Measurements from ENCODE around the gene RIBC2.
"Not testable (repeated sequence)": the region's sequence is repeated elsewhere in the genome, so short reads cannot be mapped to it uniquely, and the experiment has no call there.

RIBC2 gene

GRCh38 chr22:45425101-45425500 is 11.6 kb downstream of the RIBC2 start:
- no peak for DNase-seq

DNA sequence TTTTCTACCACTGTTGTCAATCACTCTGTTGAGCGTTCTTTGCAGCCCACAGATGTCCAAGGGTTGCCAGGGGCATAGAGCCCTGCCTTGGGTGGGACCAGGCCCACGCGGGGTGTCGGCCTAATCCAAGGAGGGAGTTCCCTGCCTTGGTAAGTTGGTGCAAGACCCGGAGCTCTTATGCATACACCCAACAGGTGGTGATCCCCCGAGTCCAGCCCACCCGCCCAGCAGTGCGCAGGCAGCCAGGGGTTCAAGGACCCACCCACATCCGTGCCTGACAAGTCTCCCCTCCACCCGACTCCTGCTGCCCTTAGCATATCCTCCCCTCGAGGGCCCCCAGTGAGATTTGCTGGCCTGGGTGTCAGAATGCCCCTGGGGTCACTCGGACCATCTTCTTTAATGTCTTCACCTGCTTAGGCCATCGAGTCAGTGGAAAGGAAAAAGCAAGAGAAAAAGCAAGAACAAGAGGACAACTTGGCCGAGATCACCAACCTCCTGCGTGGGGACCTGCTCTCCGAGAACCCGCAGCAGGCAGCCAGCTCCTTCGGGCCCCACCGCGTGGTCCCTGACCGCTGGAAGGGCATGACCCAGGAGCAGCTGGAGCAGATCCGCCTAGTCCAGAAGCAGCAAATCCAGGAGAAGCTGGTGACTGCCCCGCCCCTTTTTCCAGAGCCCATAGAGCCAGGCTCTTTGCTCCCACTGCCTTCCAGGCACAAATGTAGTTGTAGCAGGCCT is 12.2 kb downstream of the RIBC2 start:
- DNase-seq: no peak

GRCh38 chr22:45426387-45426786 is 12.9 kb downstream of the RIBC2 start:
- no peak for DNase-seq

DNA sequence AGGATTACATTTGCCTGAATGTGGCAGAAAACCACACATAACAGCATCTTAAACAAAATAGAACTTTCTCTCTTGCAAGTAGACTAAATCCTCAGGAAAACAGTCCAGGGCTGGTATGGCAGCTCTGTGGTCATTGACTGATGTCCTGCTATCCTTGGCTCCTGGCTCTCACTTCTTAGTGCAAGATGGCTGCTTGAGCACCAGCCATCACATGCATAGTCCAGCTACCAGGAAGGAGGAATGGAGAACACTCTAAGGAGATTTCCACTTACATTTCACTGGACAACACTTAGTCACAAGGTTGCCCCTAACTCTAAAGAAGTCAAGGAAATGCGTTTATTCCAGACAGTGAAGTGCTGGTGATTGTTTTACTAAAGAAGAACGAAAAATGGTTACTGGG is 13.6 kb downstream of the RIBC2 start:
- DNase-seq: no peak

DNA sequence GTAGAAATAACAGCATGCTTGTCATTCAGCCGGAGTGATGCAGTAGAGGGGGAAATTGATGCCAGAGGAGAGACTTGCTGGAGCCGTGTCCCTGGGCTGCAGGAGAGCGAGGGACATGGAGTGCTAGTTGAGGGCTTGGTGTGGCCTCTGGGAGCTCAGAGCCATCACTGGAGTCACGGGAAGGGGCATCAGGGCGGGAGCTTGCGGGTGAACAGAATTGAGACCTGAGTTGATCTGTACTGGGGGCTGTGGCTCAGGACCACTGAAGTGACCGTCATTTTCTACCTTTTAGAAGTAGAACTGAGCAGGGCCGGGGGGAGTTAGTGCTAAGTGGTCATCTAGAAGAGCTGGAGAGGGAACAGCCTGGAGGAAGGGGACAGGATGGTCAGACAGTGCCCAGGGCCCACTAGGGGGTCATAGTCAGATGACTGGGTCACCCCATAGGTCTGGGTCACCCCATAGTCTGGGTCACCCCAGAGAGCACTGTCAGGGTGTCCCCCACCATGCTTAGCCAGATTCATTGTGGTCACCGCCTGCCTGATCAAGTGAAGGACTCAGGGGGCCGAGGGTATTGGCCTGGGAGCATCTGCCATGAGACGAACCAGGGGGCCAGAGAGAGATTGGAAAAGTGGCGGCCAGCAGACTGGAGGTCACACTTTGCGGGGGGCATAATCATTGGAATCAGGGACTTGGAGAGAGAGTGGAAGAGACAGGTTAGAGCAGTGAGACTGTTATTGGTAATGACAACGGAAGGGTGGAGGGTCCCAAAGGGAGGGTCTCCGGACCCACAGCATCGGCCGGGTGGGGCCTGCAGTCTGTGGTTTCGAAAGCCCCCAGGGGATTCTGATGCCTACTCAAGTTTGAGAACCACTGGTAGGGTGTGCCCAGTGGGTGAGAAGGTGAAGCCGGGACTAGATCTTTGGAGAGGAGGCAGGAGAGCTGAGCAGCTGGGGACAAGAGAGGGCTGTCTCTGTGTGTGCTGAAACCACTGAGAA is 15.2 kb downstream of the RIBC2 start:
- no peak for DNase-seq

GRCh38 chr22:45429424-45429823 is 15.9 kb downstream of the RIBC2 start:
- no peak for DNase-seq

DNA sequence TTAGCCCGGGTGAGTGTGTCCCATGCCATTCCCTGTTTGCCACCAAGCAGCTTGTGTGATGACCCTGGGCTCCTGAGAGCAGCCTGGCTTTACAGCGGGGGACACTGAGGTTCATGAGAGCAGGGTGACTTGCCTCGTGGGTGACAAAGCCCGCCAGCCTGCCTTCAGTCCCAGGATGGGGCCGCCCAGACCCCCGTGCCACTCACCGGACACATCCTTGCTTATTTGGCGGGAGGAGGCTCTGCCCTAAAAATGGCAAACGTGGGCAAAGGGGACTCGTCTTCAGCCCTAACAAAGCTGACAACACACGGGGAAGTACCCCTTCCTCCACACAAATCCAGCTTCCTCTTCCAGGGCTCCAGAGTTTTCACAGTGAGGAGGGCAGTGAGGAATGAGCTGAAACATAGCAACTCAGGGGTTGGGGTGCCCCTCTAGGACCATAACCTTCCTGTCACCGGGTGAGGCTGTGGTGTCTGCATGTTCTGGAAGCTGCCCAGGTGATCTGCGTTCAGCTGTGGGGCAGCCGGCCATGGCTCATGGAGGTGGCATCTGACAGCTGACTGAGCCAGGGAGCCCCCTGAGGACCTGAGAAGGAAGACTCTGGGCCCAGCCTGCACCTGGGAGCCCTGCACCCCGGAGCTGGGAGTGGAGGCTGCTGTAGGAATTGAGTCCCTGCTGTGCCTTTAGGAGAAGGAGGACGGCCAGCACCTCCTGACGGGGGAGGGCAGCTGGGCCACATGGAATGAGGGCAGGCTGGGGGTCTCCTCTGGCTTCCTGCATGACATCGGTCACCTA is 16.7 kb downstream of the RIBC2 start:
- DNase-seq: no peak

- DNase-seq: no peak
These were observed 17.4 kb downstream of the RIBC2 start for GRCh38 chr22:45430871-45431270.

DNA sequence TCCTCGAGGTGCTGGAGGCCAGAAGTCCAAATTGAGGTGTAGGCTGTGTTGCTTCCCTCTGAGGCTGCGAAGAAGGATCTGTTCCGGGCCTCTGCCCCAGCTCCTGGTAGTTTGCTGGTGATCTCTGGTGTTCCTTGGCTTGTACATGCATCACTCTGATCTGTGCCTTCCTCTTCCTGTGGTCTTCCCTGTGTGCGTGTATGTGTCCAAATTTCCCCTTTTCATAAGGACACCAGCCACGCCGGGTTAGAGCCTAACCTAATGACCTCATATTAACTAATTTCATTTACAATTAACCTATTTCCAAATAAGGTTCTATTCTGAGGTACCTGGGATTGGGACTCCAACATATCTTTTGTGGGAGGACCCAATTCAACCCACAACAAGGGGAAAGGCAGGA is 21.5 kb downstream of the RIBC2 start:
- DNase-seq: no peak

DNA sequence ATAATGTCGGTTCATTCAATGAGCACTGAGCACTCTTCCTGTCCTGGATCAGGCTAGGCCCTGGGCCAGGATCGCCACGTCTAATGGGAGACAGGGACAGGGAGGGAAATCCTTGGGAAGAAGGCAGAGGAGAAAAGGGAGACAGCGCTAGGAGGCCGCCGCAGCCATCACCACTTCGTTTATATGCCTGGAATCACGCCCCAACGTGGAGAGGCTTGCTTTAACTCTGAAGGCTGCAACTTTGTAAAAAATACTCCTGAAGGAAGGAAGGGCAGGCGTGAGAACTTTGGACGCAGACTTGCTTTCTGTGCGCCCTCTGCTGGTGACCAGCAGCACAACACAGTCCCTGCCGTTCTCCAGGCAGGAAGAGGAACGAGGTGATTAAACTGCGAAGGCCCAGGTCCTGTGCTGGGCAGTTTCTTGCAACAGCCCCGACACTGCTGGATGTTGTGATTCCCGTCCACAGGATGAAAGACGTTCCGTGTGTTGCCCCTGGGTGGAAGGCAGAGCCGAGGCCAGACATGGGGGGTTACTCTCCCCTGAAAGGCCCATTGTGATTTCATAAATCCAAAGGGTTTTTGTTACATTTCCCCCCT is 22.1 kb downstream of the RIBC2 start:
- DNase-seq: peak; percentile 46

DNA sequence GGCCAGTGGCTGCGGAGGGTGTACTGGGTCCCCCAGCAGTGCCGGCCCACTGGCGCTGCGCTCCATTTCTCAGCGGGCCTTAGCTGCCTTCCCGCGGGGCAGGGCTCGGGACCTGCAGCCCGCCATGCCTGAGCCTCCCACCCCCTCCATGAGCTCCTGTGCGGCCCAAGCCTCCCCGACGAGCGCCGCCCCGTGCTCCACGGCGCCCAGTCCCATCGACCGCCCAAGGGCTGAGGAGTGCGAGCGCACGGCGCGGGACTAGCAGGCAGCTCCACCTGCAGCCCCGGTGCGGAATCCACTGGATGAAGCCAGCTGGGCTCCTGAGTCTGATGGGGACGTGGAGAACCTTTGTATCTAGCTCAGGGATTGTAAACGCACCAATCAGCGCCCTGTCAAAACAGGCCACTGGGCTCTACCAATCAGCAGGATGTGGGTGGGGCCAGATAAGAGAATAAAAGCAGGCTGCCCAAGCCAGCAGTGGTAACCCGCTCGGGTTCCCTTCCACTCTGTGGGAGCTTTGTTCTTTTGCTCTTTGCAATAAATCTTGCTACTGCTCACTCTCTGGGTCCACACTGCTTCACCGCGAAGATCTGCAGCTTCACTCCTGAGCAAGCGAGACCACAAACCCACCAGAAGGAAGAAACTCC is 23.5 kb downstream of the RIBC2 start:
- not testable (repeated sequence) for DNase-seq

- no peak for DNase-seq
These were observed 24.8 kb downstream of the RIBC2 start for GRCh38 chr22:45438336-45438735.

GRCh38 chr22:45440688-45441087 is 27.2 kb downstream of the RIBC2 start:
- DNase-seq: not testable (repeated sequence)

DNA sequence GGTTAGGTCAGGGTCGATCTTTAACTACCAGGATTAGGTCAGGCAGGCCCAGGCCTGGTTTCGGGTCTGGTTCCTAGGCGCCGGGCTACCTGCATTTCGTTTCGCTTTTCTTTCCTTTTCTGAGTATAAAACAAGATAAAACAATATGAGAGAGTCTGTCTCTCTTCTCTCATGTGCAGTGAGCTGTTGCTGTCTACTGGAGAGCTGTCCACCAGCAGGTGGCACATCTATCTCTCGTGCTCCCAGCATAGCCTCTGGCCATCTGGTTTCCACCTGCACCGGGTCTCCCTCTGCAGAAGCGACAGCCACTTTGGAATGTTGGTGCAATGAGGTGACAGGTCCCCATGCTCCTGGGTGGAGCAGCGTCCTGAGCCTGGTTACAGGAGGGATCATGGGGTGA is 27.6 kb downstream of the RIBC2 start:
- peak; percentile 7 for DNase-seq

DNA sequence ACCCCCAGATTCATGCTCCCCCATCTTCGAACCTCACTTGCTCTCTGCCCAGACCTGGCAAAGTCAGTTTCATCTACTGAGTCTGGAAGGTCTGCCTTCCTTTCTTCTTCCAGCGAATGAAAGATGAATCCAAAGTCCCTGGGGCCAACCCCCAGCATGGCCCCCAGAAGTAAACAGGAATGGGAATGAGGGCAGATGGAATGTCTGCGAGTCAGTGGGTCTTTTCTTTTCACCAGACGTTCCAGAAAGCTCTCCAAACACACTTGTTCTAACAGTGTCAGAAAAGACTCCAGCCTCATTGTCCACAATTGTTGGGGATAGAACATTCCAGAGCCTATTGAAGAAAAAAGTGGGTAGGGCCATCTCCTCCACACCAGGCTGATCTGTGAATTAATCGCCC is 28.6 kb downstream of the RIBC2 start:
- no peak for DNase-seq

DNA sequence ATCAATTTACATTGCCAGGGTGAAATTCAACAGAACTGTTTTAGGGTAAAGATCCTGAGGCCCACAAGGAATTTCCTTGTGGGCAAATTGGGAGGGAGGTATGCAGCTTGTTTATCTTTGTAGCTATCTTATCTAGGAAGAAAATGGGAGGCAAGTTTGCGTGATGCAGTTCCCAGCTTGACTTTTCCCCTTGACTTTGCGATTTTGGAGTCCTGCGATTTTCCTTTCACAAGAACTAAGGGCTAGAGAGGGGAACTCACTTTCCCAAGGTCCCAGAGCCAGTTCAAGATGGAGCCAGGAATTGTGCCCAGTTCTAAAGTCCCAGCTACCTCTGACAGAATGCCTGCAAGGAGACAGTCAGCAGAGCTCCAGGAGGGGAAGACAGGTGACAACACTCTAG is 30.7 kb downstream of the RIBC2 start:
- DNase-seq: no peak

GRCh38 chr22:45445031-45445710 is 31.7 kb downstream of the RIBC2 start:
- DNase-seq: no peak

DNA sequence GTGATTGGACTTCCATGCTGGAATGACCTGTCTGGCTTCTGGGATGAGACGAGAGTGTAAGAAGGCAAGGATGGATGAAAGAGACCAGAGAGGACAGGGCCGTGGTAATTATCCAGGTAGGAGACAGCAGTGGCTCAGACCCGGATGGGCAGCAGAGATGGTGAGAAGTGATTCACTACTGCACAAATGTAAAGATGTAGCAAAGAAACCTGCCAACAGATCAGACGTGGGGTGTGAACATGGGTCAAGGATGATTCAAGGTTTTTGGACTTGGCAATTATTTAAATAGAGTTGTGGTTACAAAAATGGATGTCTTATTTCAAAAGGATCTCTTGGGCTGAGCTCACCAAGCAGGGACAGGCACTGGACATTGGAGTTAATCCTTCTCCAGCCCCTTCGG is 32.7 kb downstream of the RIBC2 start:
- DNase-seq: no peak

DNA sequence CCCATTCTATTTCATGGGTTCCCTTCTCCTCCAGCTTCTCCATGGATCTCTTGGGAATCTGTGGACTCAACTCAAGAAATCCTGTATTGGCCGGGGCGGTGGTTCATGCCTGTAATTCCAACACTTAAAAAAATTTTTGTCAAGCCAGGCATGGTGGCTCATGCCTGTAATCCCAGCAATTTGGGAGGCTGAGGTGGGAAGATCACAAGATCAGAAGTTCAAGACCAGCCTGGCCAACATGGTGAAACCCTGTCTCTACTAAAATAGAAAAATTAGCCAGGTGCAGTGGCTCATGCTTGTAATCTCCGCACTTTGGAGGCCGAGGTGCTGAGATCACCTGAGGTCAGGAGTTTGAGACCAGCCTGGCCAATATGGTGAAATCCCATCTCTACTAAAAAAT is 34.1 kb downstream of the RIBC2 start:
- DNase-seq: not testable (repeated sequence)

- DNase-seq: no peak
These were observed 34.9 kb downstream of the RIBC2 start for GRCh38 chr22:45448431-45448830.

DNA sequence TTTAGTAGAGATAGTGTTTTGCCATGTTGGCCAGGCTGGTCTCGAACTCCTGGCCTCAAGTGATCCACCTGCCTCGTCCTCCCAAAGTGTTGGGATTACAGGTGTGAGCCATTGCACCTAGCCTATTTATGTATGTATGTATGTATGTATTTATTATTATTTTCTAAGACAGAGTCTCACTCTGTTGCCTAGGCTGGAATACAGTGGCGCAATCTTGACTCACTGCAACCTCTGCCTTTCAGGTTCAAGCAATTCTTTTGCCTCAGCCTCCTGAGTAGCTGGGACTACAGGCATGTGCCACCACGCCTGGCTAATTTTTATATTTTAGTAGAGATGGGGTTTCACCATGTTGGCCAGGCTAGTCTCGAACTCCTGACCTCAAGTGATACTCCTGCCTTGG is 35.9 kb downstream of the RIBC2 start:
- DNase-seq: not testable (repeated sequence)

Data from DMS 273 treated with DMSO at 0.1 percent for 48 hours (cell line).